GM12878 (cell line): ENCODE measurements around the gene ZNF420. TPM values are rescaled to one million over a fixed set of nuclear protein-coding genes. Genes with fewer than 3 reads are reported as not detected.

Source experiments
- CHD1 ChIP-seq: IDR thresholded peaks from 2 replicates; pipeline ENCODE4 v1.6.1; 2012; ENCODE audit warnings: low read depth, low read length, improper control_type of control experiment
- EGR1 ChIP-seq, 2 experiments: IDR thresholded peaks; 1 replicate in 1 of 2; 2 replicates in 1 of 2; pipeline ENCODE4 v1.6.1; 2011 to 2012; ENCODE audit warnings: low read depth in 2 of 2, low read length in 2 of 2, borderline replicate concordance in 1 of 2, mild to moderate bottlenecking in 1 of 2, moderate library complexity in 1 of 2
- EZH2 ChIP-seq: IDR thresholded peaks from 2 replicates; pipeline ENCODE4 v1.6.1; 2012; ENCODE audit warnings: low read depth, mild to moderate bottlenecking, control low read depth, inconsistent platforms, low read length, borderline replicate concordance; ENCODE audit not compliant: control insufficient read depth
- JUNB ChIP-seq: IDR thresholded peaks from 2 replicates; pipeline ENCODE4 v1.6.1; 2016; ENCODE audit warnings: antibody characterized with exemption, mild to moderate bottlenecking
- KAT2A ChIP-seq: conservative IDR thresholded peaks from 2 replicates; pipeline ENCODE4 v1.6.1; 2011; ENCODE audit warnings: low read depth, low read length; ENCODE audit not compliant: control insufficient read depth
- KDM1A ChIP-seq: fragments of 200-600 bp; sonication (generic); IDR thresholded peaks from 2 replicates; pipeline ENCODE4 v1.6.1; 2016; ENCODE audit warnings: borderline replicate concordance
- MEF2B ChIP-seq: fragments of 450-650 bp; IDR thresholded peaks from 2 replicates; pipeline ENCODE4 v1.6.1; 2018; ENCODE audit warnings: mild to moderate bottlenecking, moderate library complexity; ENCODE audit not compliant: partially characterized antibody, poor library complexity, severe bottlenecking
- POLR2AphosphoS5 ChIP-seq: IDR thresholded peaks from 2 replicates; pipeline ENCODE4 v1.6.1; 2011; ENCODE audit warnings: mild to moderate bottlenecking, low read length, inconsistent platforms
- RCOR1 ChIP-seq: conservative IDR thresholded peaks from 2 replicates; pipeline ENCODE4 v1.6.1; 2012; ENCODE audit warnings: low read depth, low read length, improper control_type of control experiment
- RELA ChIP-seq: fragments of 450-650 bp; IDR thresholded peaks from 2 replicates; pipeline ENCODE4 v1.8.0; 2014; ENCODE audit warnings: borderline replicate concordance; ENCODE audit not compliant: partially characterized antibody
- RFX5 ChIP-seq: IDR thresholded peaks from 2 replicates; pipeline ENCODE4 v1.6.1; 2011; ENCODE audit warnings: low read depth, low read length, improper control_type of control experiment
- SMC3 ChIP-seq: IDR thresholded peaks from 2 replicates; pipeline ENCODE4 v1.6.1; 2011; ENCODE audit warnings: low read length, improper control_type of control experiment, borderline replicate concordance
- STAT1 ChIP-seq: fragments of 450-650 bp; conservative IDR thresholded peaks from 2 replicates; pipeline ENCODE4 v1.6.1; 2014; ENCODE audit warnings: antibody characterized with exemption, mild to moderate bottlenecking
- TCF7 ChIP-seq: IDR thresholded peaks from 2 replicates; pipeline ENCODE4 v1.6.1; 2014; ENCODE audit warnings: antibody characterized with exemption, borderline replicate concordance
- WRNIP1 ChIP-seq: IDR thresholded peaks from 2 replicates; pipeline ENCODE4 v1.6.1; 2011; ENCODE audit warnings: low read depth, low read length, improper control_type of control experiment, borderline replicate concordance
- YBX1 ChIP-seq: fragments of 450-650 bp; IDR thresholded peaks from 2 replicates; pipeline ENCODE4 v1.6.1; 2016; ENCODE audit warnings: antibody characterized with exemption
- YY1 ChIP-seq: IDR thresholded peaks from 2 replicates; pipeline ENCODE4 v1.6.1; 2011; ENCODE audit warnings: low read depth, mild to moderate bottlenecking, low read length
- ZBED1 ChIP-seq: IDR thresholded peaks from 2 replicates; pipeline ENCODE4 v1.6.1; 2016; ENCODE audit warnings: borderline replicate concordance
- ZNF384 ChIP-seq: IDR thresholded peaks from 2 replicates; pipeline ENCODE4 v1.6.1; 2012; ENCODE audit warnings: low read depth, mild to moderate bottlenecking, low read length, improper control_type of control experiment, borderline replicate concordance
- polyA plus RNA-seq, 11 experiments: library from polyadenylated mRNA; depleted of rRNA in 4 of 11; unstranded in 6 of 11; stranded (reverse) in 5 of 11; fragments of >200 nt; fragmentation: Nextera tagmentation in 4 of 11; fragmentation: Illumina TruSeq in 1 of 11; extraction: Ambion mirVana in 4 of 11; extraction: Trizol in 1 of 11; gene quantifications; 1 replicate in 1 of 11; 2 replicates in 10 of 11; pipeline versions ENCODE4 v1.2.1 to v1.2.3, GENCODE V29; 2011 to 2016; ENCODE audit warnings: inconsistent platforms in 2 of 11, missing spikeins in 2 of 11, low read depth in 1 of 11
- total RNA-seq, 4 experiments: library from RNA; depleted of rRNA in 3 of 4; stranded (reverse); fragments of >200 nt in 3 of 4; fragmentation: Illumina TruSeq in 1 of 4; extraction: Trizol in 1 of 4; gene quantifications; 2 replicates each; pipeline versions ENCODE4 v1.2.1 to v1.2.3, GENCODE V29; 2013 to 2021
- TF ChIP-seq, protein P1 (sequence below): fragments of 450-650 bp; IDR thresholded peaks from 2 replicates; pipeline ENCODE4 v1.6.1; 2018; ENCODE audit warnings: borderline replicate concordance, mild to moderate bottlenecking; ENCODE audit not compliant: partially characterized antibody
- TF ChIP-seq, protein P2 (sequence below): IDR thresholded peaks from 2 replicates; pipeline ENCODE4 v1.6.1; 2011; ENCODE audit warnings: low read depth, mild to moderate bottlenecking, low read length, moderate library complexity, borderline replicate concordance; ENCODE audit errors: extremely low read depth
- TF ChIP-seq, protein P3 (sequence below): fragments of 450-650 bp; IDR thresholded peaks from 2 replicates; pipeline ENCODE4 v1.6.1; 2017; ENCODE audit warnings: borderline replicate concordance
- TF ChIP-seq, protein P4 (sequence below): fragments of 450-650 bp; IDR thresholded peaks from 2 replicates; pipeline ENCODE4 v1.6.1; 2017; ENCODE audit warnings: mild to moderate bottlenecking
- TF ChIP-seq, protein P5 (sequence below): IDR thresholded peaks from 2 replicates; pipeline ENCODE4 v1.6.1; 2012; ENCODE audit warnings: low read depth, low read length, improper control_type of control experiment

Gene ZNF420
- total and polyA plus RNA-seq, 10 of the 15 experiments (the other 5 are each of a cell fraction or from before 2014, with no cell fraction given), result 4.5 to 11.4 (median 7.1) TPM

DNA sequence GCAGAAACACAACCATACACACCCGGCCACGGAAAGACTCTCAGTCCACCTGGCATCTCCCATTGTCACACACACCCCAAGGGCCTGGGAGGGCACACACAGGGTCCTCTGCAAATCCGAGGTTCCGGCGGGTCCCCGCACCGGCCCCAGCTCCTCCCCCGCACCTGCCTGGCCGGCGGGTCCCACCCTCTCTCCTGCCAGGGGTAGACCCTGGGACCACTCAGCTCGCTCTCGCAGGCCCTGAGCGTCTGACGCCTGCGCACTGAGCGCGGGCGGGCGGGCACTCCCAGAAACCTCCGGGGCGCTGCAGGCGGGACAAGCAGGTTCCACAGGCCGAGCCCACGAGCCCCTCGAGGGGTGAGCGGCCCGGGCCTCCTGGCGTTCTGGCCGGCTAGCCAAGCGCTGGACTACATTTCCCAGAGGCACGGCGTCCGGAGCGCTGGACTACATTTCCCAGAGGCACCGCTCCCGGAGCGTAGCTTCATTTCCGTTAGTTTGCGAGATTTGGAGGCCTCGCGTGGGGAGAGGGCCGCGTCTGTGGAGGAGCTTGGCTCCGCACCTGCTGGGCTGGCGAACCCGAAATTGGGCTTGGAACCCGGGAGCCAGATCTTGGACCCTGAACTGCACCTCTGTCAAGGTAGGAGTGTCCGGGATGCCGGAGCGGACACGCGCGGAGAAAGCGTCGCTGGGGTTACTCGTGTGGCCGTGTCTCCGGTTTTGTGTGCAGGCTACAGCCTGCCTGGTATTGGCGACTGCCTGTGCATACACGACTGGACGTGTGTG is at the start of gene ZNF420 (continued):
- TF ChIP-seq, protein P1, sequence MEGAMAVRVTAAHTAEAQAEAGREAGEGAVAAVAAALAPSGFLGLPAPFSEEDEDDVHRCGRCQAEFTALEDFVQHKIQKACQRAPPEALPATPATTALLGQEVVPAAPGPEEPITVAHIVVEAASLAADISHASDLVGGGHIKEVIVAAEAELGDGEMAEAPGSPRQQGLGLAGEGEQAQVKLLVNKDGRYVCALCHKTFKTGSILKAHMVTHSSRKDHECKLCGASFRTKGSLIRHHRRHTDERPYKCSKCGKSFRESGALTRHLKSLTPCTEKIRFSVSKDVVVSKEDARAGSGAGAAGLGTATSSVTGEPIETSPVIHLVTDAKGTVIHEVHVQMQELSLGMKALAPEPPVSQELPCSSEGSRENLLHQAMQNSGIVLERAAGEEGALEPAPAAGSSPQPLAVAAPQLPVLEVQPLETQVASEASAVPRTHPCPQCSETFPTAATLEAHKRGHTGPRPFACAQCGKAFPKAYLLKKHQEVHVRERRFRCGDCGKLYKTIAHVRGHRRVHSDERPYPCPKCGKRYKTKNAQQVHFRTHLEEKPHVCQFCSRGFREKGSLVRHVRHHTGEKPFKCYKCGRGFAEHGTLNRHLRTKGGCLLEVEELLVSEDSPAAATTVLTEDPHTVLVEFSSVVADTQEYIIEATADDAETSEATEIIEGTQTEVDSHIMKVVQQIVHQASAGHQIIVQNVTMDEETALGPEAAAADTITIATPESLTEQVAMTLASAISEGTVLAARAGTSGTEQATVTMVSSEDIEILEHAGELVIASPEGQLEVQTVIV, result no peak
- TF ChIP-seq RCOR1, result peak; percentile 96
- TF ChIP-seq, protein P2, sequence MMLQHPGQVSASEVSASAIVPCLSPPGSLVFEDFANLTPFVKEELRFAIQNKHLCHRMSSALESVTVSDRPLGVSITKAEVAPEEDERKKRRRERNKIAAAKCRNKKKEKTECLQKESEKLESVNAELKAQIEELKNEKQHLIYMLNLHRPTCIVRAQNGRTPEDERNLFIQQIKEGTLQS, result 0 out of 2 replicates have a peak, but pooled peaks have one; percentile 27
- TF ChIP-seq MEF2B, result no peak
- TF ChIP-seq POLR2AphosphoS5, result peak; percentile 70
- TF ChIP-seq, protein P3, sequence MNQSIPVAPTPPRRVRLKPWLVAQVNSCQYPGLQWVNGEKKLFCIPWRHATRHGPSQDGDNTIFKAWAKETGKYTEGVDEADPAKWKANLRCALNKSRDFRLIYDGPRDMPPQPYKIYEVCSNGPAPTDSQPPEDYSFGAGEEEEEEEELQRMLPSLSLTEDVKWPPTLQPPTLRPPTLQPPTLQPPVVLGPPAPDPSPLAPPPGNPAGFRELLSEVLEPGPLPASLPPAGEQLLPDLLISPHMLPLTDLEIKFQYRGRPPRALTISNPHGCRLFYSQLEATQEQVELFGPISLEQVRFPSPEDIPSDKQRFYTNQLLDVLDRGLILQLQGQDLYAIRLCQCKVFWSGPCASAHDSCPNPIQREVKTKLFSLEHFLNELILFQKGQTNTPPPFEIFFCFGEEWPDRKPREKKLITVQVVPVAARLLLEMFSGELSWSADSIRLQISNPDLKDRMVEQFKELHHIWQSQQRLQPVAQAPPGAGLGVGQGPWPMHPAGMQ, result peak; percentile 52; the same call in 1 of the 2 replicates
- no peak for TF ChIP-seq WRNIP1
- TF ChIP-seq EZH2, result no peak
- peak; percentile 23; the same call in 1 of the 2 replicates for TF ChIP-seq RFX5
- TF ChIP-seq TCF7, result no peak
- TF ChIP-seq KDM1A, result no peak
- TF ChIP-seq YY1, result peak; percentile 61
- TF ChIP-seq STAT1, result no peak
- TF ChIP-seq, protein P4, sequence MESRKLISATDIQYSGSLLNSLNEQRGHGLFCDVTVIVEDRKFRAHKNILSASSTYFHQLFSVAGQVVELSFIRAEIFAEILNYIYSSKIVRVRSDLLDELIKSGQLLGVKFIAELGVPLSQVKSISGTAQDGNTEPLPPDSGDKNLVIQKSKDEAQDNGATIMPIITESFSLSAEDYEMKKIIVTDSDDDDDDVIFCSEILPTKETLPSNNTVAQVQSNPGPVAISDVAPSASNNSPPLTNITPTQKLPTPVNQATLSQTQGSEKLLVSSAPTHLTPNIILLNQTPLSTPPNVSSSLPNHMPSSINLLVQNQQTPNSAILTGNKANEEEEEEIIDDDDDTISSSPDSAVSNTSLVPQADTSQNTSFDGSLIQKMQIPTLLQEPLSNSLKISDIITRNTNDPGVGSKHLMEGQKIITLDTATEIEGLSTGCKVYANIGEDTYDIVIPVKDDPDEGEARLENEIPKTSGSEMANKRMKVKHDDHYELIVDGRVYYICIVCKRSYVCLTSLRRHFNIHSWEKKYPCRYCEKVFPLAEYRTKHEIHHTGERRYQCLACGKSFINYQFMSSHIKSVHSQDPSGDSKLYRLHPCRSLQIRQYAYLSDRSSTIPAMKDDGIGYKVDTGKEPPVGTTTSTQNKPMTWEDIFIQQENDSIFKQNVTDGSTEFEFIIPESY, result no peak
- TF ChIP-seq KAT2A, result no peak
- no peak for TF ChIP-seq JUNB
- TF ChIP-seq CHD1, result peak; percentile 89; the same call in 1 of the 2 replicates
- peak in 1 of 2 experiments; percentile 71; a peak in 2 of 3 replicates for TF ChIP-seq EGR1 (IDR thresholded peaks at IDR 0.05; ENCODE audit: borderline replicate concordance in 1 of 2, low read depth in 2 of 2, low read length in 2 of 2)
- no peak for TF ChIP-seq YBX1
- TF ChIP-seq ZNF384, result no peak
- no peak for TF ChIP-seq SMC3
- TF ChIP-seq, protein P5, sequence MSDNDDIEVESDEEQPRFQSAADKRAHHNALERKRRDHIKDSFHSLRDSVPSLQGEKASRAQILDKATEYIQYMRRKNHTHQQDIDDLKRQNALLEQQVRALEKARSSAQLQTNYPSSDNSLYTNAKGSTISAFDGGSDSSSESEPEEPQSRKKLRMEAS, result peak; percentile 87
- TF ChIP-seq ZBED1, result no peak
- peak; percentile 59 for TF ChIP-seq RELA
